Dermis blood vessel endothelial cell (primary cell): Measurements from ENCODE around the gene SOHLH1. TPM values are rescaled to one million over a fixed set of nuclear protein-coding genes. Genes with fewer than 3 reads are reported as not detected.
"Not testable (repeated sequence)": the region's sequence is repeated elsewhere in the genome, so short reads cannot be mapped to it uniquely, and the experiment has no call there.

Experiments used
- DNase-seq: peaks from one replicate; pipeline ENCODE4 v3.0.0; 2010
- total RNA-seq: library from RNA; depleted of rRNA; stranded (reverse); fragments of >200 nt; gene quantifications from 2 replicates; pipeline ENCODE4 v1.2.3, GENCODE V29; 2014

The SOHLH1 gene
- total RNA-seq, 1 donor from 2014 or later = not detected

GRCh38 chr9:135677641-135678168 lies 21.6 kb downstream of the SOHLH1 start:
- DNase-seq = no peak

- no peak for DNase-seq
Observed at GRCh38 chr9:135676891-135677290, 22.4 kb downstream of the SOHLH1 start.

DNA sequence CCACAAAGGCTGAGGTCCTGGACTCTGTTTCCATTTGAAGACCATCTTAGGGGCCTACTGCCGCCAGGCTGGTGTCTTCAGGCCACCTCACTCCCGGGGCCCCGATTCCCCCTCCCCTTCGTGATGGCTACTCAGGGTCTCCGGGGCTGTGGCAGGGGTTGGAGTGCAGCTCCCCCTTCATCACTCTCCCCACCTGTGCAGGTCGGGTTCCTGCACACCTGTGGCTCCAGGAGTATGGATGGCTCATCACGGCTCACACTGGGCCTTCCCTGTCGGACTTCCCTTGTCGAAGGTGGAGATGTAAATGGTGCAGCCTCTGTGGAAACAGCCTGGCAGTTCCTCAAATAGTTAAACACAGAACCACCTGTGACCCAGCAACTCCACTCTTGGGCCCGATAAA lies 24.3 kb downstream of the SOHLH1 start:
- no peak for DNase-seq

GRCh38 chr9:135673941-135674340 lies 25.3 kb downstream of the SOHLH1 start:
- no peak for DNase-seq

GRCh38 chr9:135672786-135673185 lies 26.5 kb downstream of the SOHLH1 start:
- not testable (repeated sequence) for DNase-seq

- DNase-seq = no peak
Observed at GRCh38 chr9:135671591-135672041, 27.7 kb downstream of the SOHLH1 start.

DNA sequence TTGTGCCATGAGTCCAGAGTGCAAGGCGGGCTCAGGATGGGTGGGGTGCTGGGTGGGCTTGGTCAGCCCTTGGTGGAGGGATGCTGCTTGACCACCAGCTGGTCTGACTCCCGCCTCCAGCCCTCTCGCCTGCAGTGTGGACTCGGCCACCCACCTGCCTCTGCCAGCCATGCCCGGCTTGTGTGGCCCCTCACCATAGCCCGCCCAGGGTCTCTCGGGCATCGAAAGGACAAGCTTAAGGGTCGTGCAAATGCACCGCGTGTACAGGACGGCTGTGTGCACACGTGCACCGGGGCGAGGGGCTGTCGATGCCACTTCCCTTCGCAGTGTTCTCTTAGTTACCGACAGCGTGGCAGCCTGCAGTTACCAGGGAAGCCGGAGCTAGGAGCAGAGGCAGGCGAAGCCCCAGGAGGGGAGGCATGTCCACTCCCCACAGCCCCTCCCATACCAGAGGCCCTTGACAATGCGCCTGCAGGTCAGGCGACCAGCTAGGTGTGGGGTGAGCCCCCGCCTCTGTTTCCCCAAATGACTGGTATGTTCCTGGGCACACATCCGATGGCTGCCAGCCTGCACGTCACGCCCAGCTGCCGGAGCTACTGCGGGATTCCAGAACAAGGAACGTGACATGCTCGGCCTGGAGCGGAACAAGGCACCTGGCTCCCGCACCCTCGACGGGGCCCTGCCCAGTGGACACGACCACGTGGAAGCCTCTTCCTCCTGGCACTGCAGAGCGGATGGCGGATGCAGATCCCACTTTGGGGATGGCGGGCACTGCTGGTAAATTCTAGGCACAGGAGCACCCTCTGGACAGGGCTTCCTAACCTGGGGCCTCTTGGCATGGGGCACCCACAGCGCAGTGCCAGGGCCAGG lies 28.3 kb downstream of the SOHLH1 start:
- DNase-seq = no peak

GRCh38 chr9:135669616-135670285 lies 29.5 kb downstream of the SOHLH1 start:
- no peak for DNase-seq

DNA sequence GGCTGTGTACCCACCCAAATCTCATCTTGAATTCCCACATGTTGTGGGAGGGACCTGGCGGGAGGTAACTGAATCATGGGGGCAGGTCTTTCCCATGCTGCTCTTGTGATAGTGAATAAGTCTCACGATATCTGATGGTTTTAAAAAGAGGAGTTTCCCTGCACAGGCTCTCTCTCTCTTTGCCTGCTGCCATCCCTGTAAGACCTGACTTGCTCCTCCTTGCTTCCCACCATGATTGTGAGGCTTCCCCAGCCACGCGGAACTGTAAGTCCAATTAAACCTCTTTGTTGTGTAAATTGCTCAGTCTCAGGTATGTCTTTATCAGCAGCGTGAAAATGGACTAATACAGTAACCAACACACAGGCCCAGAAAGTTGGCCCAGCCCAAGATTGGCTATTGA lies 30.3 kb downstream of the SOHLH1 start:
- not testable (repeated sequence) for DNase-seq

GRCh38 chr9:135667463-135668001 lies 31.7 kb downstream of the SOHLH1 start:
- DNase-seq = no peak

DNA sequence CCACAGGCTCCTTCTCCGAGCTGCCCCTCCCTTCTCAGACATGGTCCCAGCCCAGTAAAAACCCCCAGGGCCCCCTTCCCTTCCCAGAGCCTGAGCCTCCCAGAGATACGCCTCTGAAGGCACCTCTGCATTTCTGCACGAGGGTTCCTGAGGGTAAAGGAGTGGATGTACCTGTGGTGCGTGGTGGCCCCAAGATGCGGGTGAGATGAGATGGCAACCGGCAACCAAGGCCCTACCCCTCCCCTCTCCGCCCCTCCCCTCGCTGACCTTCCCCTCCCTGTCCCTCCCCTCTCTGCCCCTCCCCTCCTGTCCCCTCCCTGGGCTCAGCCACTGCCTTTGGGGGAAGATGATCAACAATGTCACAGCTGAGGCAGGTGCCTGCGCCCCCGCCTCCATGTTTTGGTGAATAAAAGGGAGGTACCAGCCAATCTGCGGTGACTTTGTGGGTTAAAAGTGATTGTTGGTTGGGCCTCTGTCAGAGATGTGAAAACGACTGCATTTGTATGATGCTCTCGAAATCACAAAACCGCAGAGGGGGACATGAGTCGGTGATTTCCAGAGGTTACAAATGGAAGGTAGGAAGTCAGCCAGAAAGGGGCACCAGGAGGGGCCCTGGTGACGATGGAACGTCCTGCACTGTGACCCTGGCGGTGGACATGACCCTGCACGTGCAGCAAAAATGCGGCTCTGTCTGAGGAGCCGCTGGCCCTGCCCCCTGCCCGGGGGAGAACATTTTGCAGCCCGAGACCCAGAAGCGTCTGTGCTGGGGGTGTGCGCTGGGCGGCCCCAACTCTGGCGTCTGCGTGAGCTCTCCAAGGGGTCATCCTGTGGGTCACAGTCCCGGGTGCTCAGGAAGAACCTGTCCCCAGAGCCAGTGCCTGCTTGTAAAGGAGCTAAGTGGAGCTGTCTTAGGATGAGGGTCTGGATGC lies 32.5 kb downstream of the SOHLH1 start:
- no peak for DNase-seq

GRCh38 chr9:135665795-135666189 lies 33.5 kb downstream of the SOHLH1 start:
- no peak for DNase-seq

GRCh38 chr9:135664801-135665794 lies 34.2 kb downstream of the SOHLH1 start:
- no peak for DNase-seq

DNA sequence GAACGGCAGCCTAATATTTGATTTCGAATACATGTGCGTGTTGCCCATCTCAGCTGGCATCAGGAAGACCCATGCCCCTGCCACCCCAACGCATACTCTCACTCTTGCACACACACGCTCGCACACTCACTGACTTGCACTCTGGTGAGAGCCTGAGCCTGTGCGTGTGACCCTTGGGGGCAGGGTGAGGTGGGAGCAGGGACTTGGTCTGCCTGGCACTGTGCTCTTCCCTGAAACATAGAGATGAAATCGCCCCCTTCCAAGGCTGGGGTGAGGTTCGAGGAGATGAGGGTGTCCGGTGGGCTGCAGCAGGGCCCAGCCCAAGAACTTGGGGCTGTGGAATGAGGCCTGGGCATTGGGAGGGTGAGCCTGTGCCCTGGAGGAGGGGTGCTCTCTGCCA lies 35.0 kb downstream of the SOHLH1 start:
- no peak for DNase-seq

GRCh38 chr9:135663857-135664256 lies 35.4 kb downstream of the SOHLH1 start:
- no peak for DNase-seq

GRCh38 chr9:135663451-135663770 lies 35.9 kb downstream of the SOHLH1 start:
- DNase-seq = no peak

DNA sequence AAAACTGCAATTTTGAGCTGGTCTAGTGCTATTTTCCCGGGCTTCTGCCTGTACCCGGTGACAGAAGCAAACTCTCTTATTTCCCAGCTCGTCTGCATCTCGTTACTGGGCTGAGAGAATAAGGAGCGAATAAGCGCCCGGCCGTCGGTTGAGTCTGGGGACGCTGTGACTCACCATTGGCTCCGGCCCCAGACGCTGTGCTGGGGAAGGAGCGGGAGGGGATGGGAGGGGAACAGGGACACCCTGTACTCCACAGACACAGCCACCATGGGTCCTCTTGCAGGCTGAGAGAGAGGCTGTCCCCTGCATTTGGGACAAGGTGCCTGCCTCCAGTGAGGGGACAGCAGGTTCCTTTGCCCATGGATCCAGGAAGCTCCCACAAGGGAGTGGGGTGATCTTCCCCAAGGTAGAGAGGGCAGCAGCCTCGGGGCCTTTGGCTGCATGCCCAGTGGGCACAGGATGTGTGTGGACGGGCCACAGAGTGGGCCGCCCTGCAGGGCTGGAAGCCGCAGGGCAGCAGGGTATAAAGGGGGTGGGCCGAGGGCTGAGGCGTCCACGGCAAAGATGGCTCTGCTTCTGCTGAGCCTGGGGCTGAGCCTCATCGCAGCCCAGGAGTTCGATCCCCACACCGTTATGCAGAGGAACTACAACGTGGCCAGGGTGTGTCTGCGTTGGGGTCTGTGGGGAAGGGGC lies 36.4 kb downstream of the SOHLH1 start, which contains the start of gene LCN9:
LCN9 (plus strand) TSS at position 552 of the 693 bp plus-strand sequence; CDS start at position 565, 13 bp downstream.
- DNase-seq = peak; percentile 5

DNA sequence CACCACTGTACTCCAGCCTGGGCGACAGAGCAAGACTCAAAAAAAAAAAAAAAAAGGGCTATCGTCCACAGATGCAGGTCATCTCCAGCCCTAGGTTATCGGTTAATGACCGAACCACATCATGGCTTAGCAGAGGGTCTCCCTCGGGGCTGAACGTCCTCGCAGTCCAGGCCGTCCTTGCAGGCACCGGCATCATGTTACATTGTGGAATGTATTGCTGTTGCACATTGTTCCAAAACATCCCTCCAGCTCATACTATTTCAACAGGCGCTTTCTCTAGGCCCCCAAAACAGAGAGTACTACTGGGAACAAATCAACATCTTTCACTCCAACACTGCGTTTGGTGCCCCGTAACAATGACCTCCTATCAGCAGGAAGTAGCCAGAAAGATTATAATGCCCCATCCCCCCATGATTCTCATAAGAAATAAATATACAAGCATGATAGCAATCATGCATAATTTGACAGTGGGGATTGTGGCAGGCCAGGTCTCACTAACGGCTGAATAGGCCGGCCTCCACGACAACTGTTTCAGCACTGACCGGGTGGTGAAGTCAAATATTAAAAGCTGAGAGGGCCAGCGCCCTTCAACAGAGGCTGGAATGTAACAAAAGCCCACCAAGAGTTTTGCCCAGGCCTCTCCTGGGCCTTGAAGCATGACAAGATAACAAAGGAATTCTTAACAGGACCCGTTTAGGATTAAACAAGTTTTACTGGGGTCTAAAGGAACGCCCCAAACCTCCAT lies 37.3 kb downstream of the SOHLH1 start:
- no peak for DNase-seq

GRCh38 chr9:135660407-135660806 lies 38.9 kb downstream of the SOHLH1 start:
- DNase-seq = no peak

DNA sequence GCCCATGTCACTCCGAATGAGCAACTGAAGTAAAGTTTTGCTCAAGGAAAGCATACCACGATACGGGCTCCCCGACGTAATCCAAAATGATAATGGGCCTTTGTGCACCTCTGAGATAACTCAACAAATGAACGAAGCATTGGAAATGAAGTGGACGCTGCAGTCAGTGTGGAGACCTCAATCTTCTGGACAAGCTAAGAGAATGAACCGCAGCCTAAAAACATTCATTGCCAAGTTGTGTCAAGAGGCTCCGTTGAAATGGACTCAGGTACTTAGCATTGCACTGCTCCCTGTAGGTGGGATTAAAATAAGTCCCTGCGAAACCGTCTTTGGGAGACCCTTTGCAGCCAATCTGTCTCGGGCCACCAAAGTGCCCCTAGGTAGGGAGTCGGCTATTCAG lies 40.0 kb downstream of the SOHLH1 start:
- no peak for DNase-seq
